Vagina (tissue), 2 donors: ENCODE data around the gene HEXA. TPM values are rescaled to one million over a fixed set of nuclear protein-coding genes. Genes with fewer than 3 reads are reported as not detected.
A peak's percentile ranks its signal among the peaks of the same experiment; 100 is the strongest.

ENCODE experiments used
- DNase-seq, 2 donors: peaks; one replicate each; pipeline ENCODE4 v3.0.0-alpha.2; 2017; ENCODE audit errors: extremely low spot score in 2 of 2
- H3K27ac ChIP-seq: fragments of 200-600 bp; sonication (generic); one replicate; pipeline ENCODE4 v1.5.1; 2019
- H3K27me3 ChIP-seq: fragments of 200-600 bp; sonication (generic); one replicate; pipeline ENCODE4 v1.5.1; 2019
- H3K36me3 ChIP-seq, 2 donors: fragments of 200-600 bp; sonication (generic); one replicate each; pipeline ENCODE4 v1.5.1; 2017 to 2019
- H3K4me1 ChIP-seq: fragments of 200-600 bp; sonication (generic); one replicate; pipeline ENCODE4 v1.5.1; 2019
- H3K4me3 ChIP-seq, 2 donors: fragments of 200-600 bp; sonication (generic); 1 replicate in 1 of 2; 2 replicates in 1 of 2; pipeline ENCODE4 v1.5.1; 2016 to 2019
- H3K9me3 ChIP-seq: fragments of 200-600 bp; sonication (generic); one replicate; pipeline ENCODE4 v1.5.1; 2019
- CTCF ChIP-seq, 3 experiments: fragments of 450-650 bp in 2 of 3; fragments of 200-600 bp in 1 of 3; sonication (generic) in 1 of 3; IDR thresholded peaks; one replicate each; pipeline ENCODE4 v1.5.1; 2017 to 2019; ENCODE audit warnings: antibody characterized with exemption in 3 of 3, mild to moderate bottlenecking in 2 of 3, moderate library complexity in 2 of 3
- POLR2A ChIP-seq, 2 donors: fragments of 450-650 bp; IDR thresholded peaks; one replicate each; pipeline ENCODE4 v1.6.1; 2017; ENCODE audit warnings: antibody characterized with exemption in 2 of 2, mild to moderate bottlenecking in 2 of 2, moderate library complexity in 2 of 2
- POLR2AphosphoS5 ChIP-seq, 2 donors: sonication (generic); formaldehyde crosslinking; IDR thresholded peaks; one replicate each; pipeline ENCODE4 v1.9.0; 2017; ENCODE audit warnings: antibody characterized with exemption in 2 of 2, mild to moderate bottlenecking in 2 of 2, low read depth in 1 of 2; ENCODE audit not compliant: insufficient read depth in 1 of 2
- intact Hi-C: fragments of 100-400 bp; cut with DNase I; formaldehyde crosslinking; loops from one replicate; pipeline ENCODE4 v1.15.1; 2023
- total RNA-seq: library from RNA; depleted of rRNA; stranded (reverse); fragments of >200 nt; gene quantifications from one replicate; pipeline ENCODE4 v1.2.3, GENCODE V29; 2016

The HEXA gene
- total RNA-seq, 1 donor from 2014 or later = 82.5 TPM

- H3K9me3 ChIP-seq = no peaks in the 10 kb centered on the region
- no peak for DNase-seq
- no peaks in the 10 kb centered on the region for H3K27me3 ChIP-seq
- TF ChIP-seq POLR2AphosphoS5 (IDR thresholded peaks at IDR 0.05; ENCODE audit: insufficient read depth in 1 of 2, low read depth in 1 of 2) = no peak
- H3K27ac ChIP-seq = no peak overlapping the region
- peaks cover 25% of the 10 kb centered on the region for H3K4me1 ChIP-seq
- H3K36me3 ChIP-seq = peaks cover 0 to 69% of the 10 kb centered on the region in 2 donors
- intact Hi-C loops = no loop called here
- no peak overlapping the region for H3K4me3 ChIP-seq
Observed at GRCh38 chr15:72354496-72354895, 21.3 kb downstream of the HEXA start.

- Histone ChIP-seq H3K4me1 (peaks cover 13% of the 10 kb centered on the region), H3K27ac (no peak overlapping the region), H3K9me3 (no peaks in the 10 kb centered on the region), H3K4me3 (no peak overlapping the region), H3K27me3 (no peaks in the 10 kb centered on the region), H3K36me3 (peaks cover 0 to 81% of the 10 kb centered on the region in 2 donors)
- intact Hi-C loops = no loop called here
- DNase-seq = no peak
- no peak for TF ChIP-seq POLR2AphosphoS5 (IDR thresholded peaks at IDR 0.05; ENCODE audit: insufficient read depth in 1 of 2, low read depth in 1 of 2)
- no peak for TF ChIP-seq POLR2A (IDR thresholded peaks at IDR 0.05)
- no peak for TF ChIP-seq CTCF (IDR thresholded peaks at IDR 0.05)
Observed at GRCh38 chr15:72353266-72353665, 22.5 kb downstream of the HEXA start.

GRCh38 chr15:72345806-72346205 is 30.0 kb downstream of the HEXA start:
- Histone ChIP-seq H3K9me3 (no peaks in the 10 kb centered on the region), H3K36me3 (peaks cover 0 to 73% of the 10 kb centered on the region in 2 donors), H3K27ac (no peak overlapping the region), H3K27me3 (no peaks in the 10 kb centered on the region), H3K4me1 (no peaks in the 10 kb centered on the region), H3K4me3 (no peak overlapping the region)
- TF ChIP-seq POLR2A (IDR thresholded peaks at IDR 0.05) (no peak), CTCF (IDR thresholded peaks at IDR 0.05) (no peak), POLR2AphosphoS5 (IDR thresholded peaks at IDR 0.05; ENCODE audit: insufficient read depth in 1 of 2, low read depth in 1 of 2) (no peak)
- intact Hi-C loops = no loop called here
- peak in 1 of 2 donors; percentile 34 for DNase-seq

- no peaks in the 10 kb centered on the region for H3K27me3 ChIP-seq
- no peak overlapping the region for H3K27ac ChIP-seq
- H3K36me3 ChIP-seq = peaks cover 0 to 68% of the 10 kb centered on the region in 2 donors
- intact Hi-C loops = no loop called here
- no peak for TF ChIP-seq CTCF (IDR thresholded peaks at IDR 0.05)
- no peak for TF ChIP-seq POLR2A (IDR thresholded peaks at IDR 0.05)
- TF ChIP-seq POLR2AphosphoS5 (IDR thresholded peaks at IDR 0.05; ENCODE audit: insufficient read depth in 1 of 2, low read depth in 1 of 2) = no peak
- H3K9me3 ChIP-seq = no peaks in the 10 kb centered on the region
- H3K4me3 ChIP-seq = no peak overlapping the region
- DNase-seq = peak in 1 of 2 donors; percentile 47
- no peaks in the 10 kb centered on the region for H3K4me1 ChIP-seq
Observed at GRCh38 chr15:72345280-72345679, 30.5 kb downstream of the HEXA start.

GRCh38 chr15:72344602-72345001 is 31.2 kb downstream of the HEXA start:
- TF ChIP-seq POLR2AphosphoS5 (IDR thresholded peaks at IDR 0.05; ENCODE audit: insufficient read depth in 1 of 2, low read depth in 1 of 2) (no peak), POLR2A (IDR thresholded peaks at IDR 0.05) (no peak), CTCF (IDR thresholded peaks at IDR 0.05) (no peak)
- Histone ChIP-seq H3K4me3 (no peak overlapping the region), H3K9me3 (no peaks in the 10 kb centered on the region), H3K27me3 (no peaks in the 10 kb centered on the region), H3K27ac (no peak overlapping the region), H3K36me3 (peaks cover 0 to 63% of the 10 kb centered on the region in 2 donors), H3K4me1 (no peaks in the 10 kb centered on the region)
- intact Hi-C loops = no loop called here
- DNase-seq = peak in 1 of 2 donors; percentile 75
